GM21529 (cell line): ENCODE results near the gene FAM32A.

Experiments used
- ATAC-seq: cut with Tn5 transposase; IDR thresholded peaks from one replicate; pipeline ENCODE4 v1.9.1; 2021; ENCODE audit not compliant: unreplicated experiment

The FAM32A gene

GRCh38 chr19:16222806-16223205 is 37.6 kb downstream of the FAM32A start:
- no peak for ATAC-seq

- ATAC-seq, result no peak
Measured at GRCh38 chr19:16223746-16224145, 38.5 kb downstream of the FAM32A start.

DNA sequence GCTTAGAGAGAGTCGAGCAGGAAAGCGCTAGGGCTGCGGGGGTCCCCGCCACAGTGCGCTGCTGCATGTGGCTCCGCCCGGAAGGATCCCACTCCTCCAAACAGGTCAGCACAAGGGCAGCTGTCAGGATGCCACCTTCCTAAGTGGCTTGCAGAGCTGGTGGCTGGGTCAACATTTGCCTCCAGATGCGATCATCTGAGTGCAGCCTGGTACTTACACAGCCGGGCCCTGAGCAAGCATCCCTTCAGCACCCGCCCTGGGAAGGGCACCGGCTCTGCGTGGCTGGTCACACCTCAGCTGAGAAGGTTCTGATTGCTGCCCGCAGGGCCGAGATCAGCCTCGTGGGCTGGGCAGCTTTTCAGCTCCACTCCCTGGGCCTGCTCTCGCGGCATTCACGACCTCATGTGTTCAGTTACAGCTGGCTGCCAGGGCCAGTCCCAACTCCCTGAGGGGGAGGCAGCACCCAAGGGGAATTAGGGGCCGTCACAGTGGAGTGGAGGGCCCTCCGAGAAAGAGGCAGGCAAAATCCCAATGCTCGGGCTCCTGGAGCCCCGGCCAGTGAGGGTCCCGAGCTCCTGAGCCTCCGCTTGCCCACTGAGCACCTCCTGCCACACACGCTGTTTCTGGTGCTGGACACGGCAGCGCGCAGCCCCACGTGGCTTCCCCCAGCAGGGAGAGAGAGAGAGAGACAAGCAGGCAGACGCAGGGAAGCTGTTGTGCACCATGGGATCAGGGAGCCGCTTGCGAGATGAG is 39.3 kb downstream of the FAM32A start:
- no peak for ATAC-seq

- no peak for ATAC-seq
Measured at GRCh38 chr19:16225279-16226183, 40.3 kb downstream of the FAM32A start.

DNA sequence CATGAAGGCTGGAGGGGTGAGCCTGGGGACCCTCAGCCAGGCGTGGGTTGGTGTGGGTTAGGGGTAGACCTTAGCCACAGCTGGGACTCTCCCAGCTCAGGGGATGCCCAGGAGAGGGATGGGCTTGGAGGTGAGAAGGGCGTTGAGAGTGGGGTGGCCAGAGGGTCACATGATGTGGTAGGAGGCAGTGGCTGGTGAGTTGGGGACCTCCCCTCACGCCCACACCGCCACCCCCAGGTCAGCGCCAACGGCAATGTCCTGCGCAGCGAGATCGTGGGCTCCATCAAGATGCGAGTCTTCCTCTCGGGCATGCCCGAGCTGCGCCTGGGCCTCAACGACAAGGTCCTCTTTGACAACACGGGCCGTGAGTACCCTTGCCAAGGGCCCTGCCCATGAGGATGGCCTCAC is 41.0 kb downstream of the FAM32A start:
- ATAC-seq, result no peak

GRCh38 chr19:16226878-16227836 is 41.9 kb downstream of the FAM32A start:
- no peak for ATAC-seq

GRCh38 chr19:16227837-16228636 is 42.8 kb downstream of the FAM32A start:
- ATAC-seq, result no peak

GRCh38 chr19:16228637-16229321 is 43.6 kb downstream of the FAM32A start:
- ATAC-seq, result no peak

- no peak for ATAC-seq
Measured at GRCh38 chr19:16229322-16229641, 44.1 kb downstream of the FAM32A start.

GRCh38 chr19:16232127-16232526 is 46.9 kb downstream of the FAM32A start:
- no peak for ATAC-seq

GRCh38 chr19:16232568-16232967 is 47.4 kb downstream of the FAM32A start:
- no peak for ATAC-seq

GRCh38 chr19:16233081-16233776 is 48.0 kb downstream of the FAM32A start:
- ATAC-seq, result no peak

- no peak for ATAC-seq
Measured at GRCh38 chr19:16233836-16234551, 48.8 kb downstream of the FAM32A start.

DNA sequence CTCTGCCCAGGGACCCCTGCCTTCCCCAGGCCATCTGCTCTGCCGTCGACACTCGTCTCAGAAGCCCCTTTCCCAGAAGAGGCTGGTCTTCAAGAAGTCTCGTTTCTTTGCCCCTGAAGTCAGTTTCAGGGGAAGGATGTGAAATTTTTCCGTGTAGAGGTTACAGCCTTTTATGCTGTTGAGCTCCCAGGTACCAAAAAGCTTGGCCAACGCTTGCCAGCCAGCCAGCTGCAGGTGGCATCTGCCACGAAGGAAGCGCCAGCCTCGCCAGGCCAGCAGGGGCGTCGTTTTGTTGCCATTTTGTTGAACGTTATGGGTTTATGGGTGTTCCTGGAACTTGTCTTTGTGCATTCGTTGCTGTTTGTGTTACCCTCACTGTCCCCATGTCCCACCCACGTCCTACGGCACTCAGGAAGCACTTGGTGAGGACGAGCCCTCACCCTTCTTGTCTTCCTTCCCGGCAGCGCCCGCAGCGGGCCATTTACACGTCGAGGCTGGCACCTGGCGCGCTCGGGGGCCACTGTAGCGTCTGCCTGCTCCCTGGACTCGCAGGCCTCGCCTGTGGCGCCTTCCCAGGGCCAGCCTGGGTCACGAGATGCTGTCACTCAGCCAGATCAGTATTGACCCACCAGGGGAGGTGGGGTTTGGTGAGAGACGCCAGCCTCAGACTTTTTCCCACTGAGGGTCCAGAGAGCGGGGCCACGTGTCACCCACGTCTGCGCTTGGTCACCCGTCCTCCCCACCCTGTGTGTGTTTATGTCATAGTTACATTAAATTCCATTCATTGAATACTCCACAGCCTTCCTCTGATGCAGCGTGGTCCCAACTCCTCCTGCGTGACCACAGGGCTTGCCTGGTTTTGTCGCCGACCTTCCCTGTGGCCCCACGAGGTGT is 49.6 kb downstream of the FAM32A start:
- no peak for ATAC-seq

DNA sequence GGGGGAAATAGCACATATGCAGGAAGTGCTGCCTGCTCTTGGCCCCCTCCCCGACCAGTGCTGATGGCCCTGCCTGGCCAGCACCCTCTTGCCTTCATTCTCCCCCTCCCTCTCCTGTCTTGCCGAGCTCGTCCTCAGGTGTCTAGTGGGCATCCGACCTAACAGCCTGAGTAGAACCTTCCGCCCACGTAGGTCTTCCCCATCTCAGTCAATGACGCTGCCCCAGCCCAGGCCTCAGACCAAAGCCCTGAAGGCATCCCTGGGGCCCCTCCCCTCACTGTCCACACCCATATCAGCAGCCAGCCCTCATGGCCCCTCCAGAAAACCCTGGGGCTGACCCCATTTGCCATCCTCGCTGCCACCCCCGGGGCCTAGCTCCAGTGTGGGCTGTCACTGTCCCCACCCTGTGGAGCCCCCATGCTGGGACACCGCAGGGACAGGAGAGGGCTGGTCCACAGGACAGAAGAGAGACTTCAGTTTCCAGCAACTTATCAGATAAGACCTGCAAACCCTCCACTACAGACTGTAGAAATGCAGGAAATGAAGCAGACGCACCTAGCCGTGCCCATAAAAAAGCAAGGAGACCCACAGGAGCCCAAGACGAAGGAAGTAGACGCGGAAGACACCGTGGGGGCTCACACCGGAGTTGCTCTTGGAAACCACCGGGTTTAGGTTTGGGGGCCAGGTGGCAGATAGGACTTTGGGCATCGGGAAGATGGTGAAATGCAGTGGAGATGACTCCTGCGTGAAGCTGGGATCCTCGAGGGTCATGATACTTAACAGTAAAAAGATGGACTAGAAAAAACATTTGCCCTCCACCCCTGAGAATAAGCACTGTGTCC is 50.8 kb downstream of the FAM32A start:
- no peak for ATAC-seq
